MCF 10A (cell line): ENCODE measurements around the gene UMODL1. TPM values are rescaled to one million over a fixed set of nuclear protein-coding genes. Genes with fewer than 3 reads are reported as not detected.

Source experiments
- BruUV-seq: library from RNA; stranded (reverse); fragments of 400-500 nt; replicated peaks from 2 replicates; lab custom pipeline; 2021; lab: Mats Ljungman, UMichigan
- CTCF ChIA-PET: fragments of 300-600 bp; sonication (Branson Sonifier 250); formaldehyde crosslinking; extraction: SDS; loops from one replicate; lab custom pipeline; 2021; ENCODE audit warnings: antibody characterized with exemption, inconsistent platforms; lab: Yijun Ruan, JAX
- POLR2A ChIA-PET: fragments of 300-600, 350-650 bp; sonication (Branson Sonifier 250); formaldehyde crosslinking; extraction: SDS; loops from one replicate; lab custom pipeline; 2020; ENCODE audit warnings: antibody characterized with exemption, inconsistent platforms; lab: Yijun Ruan, JAX
- DNase-seq: peaks from one replicate; pipeline ENCODE4 v3.0.0-alpha.2; 2018; ENCODE audit not compliant: unreplicated experiment
- H3K27ac Mint-ChIP-seq: one replicate; pipeline ENCODE4 v1.8.0; 2022; ENCODE audit warnings: mild to moderate bottlenecking, low read depth, mixed read lengths; ENCODE audit not compliant: unreplicated experiment
- H3K27me3 Mint-ChIP-seq: one replicate; pipeline ENCODE4 v1.8.0; 2022; ENCODE audit warnings: mixed read lengths; ENCODE audit not compliant: insufficient read depth, unreplicated experiment
- H3K36me3 Mint-ChIP-seq: one replicate; pipeline ENCODE4 v1.8.0; 2022; ENCODE audit warnings: mild to moderate bottlenecking, moderate library complexity, mixed read lengths; ENCODE audit not compliant: insufficient read depth, unreplicated experiment
- H3K4me1 Mint-ChIP-seq: one replicate; pipeline ENCODE4 v1.8.0; 2022; ENCODE audit warnings: mixed read lengths; ENCODE audit not compliant: insufficient read depth, unreplicated experiment
- H3K4me3 Mint-ChIP-seq: one replicate; pipeline ENCODE4 v1.8.0; 2022; ENCODE audit warnings: mild to moderate bottlenecking, moderate library complexity, mixed read lengths; ENCODE audit not compliant: unreplicated experiment
- H3K9me3 Mint-ChIP-seq: one replicate; pipeline ENCODE4 v1.8.0; 2022; ENCODE audit warnings: mixed read lengths; ENCODE audit not compliant: unreplicated experiment
- CTCF ChIP-seq: fragments of 200-600 bp; IDR thresholded peaks from one replicate; pipeline ENCODE4 v1.8.0; 2022; ENCODE audit warnings: antibody characterized with exemption, mild to moderate bottlenecking; ENCODE audit not compliant: unreplicated experiment
- intact Hi-C: fragments of 100-400 bp; cut with micrococcal nuclease; formaldehyde crosslinking; loops from 2 replicates; pipeline ENCODE4 v1.14.1; 2022
- total RNA-seq: library from RNA; stranded (reverse); gene quantifications from 2 replicates; pipeline ENCODE4 v1.2.3, GENCODE V29; 2022

UMODL1 gene
- total RNA-seq, 1 experiment from 2014 or later = not detected

DNA sequence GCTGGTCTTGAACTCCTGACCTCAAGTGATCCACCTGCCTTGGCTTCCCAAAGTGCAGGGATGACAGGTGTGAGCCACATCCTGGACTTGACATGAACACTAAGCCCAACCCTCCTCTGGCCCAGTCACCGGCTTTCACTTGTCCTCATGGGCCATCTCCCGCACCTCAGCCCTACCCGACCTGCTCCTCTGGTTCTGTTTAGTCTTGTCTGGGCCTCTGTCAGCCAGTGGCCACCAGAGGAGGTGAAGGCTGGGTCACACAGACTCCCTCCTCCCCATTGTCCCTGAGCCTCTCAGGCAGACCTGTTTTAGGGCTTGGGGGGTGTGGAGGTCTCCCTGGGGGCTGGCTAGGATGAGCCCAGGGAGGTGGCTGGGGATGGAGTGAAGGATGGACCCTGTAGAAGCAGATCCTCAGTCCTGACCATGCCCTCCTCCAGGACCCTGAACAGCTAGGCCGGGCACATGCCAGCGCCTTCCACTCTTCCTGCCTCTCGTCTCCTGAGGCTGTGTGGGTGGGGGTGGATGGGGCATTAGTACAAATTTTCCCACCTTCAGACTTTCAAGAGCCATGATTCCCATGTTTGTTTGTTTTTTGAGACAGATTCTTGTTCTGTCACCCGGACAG lies 26.1 kb upstream of the UMODL1 start:
- no peaks in the 10 kb centered on the region for H3K9me3 Mint-ChIP-seq
- POLR2A ChIA-PET = interaction anchor here (0.7 to 1.5 kb wide), 2 partner anchors 9 to 39 kb away, joined by 3 read pairs; no protein-coding TSS in a partner anchor
- H3K27ac Mint-ChIP-seq = peak overlapping the region; percentile 30
- BruUV-seq = no TSS peak
- no peak for TF ChIP-seq CTCF
- H3K4me1 Mint-ChIP-seq = peaks cover 17% of the 10 kb centered on the region
- no peaks in the 10 kb centered on the region for H3K27me3 Mint-ChIP-seq
- intact Hi-C loops = no loop called here
- H3K36me3 Mint-ChIP-seq = peaks cover 8% of the 10 kb centered on the region
- CTCF ChIA-PET = interaction anchor here (0.7 to 1.1 kb wide), 2 partner anchors 23 to 35 kb away, joined by 3 to 4 read pairs; no protein-coding TSS in a partner anchor
- DNase-seq = no peak
- no peak overlapping the region for H3K4me3 Mint-ChIP-seq

- Mint-ChIP-seq H3K27ac (no peak overlapping the region), H3K4me3 (no peak overlapping the region), H3K27me3 (peaks cover 12% of the 10 kb centered on the region), H3K4me1 (no peaks in the 10 kb centered on the region), H3K36me3 (peaks cover 8% of the 10 kb centered on the region), H3K9me3 (no peaks in the 10 kb centered on the region)
- BruUV-seq = no TSS peak
- ChIA-PET POLR2A (no interaction called here), CTCF (interaction anchor here (0.6 to 1.2 kb wide), 3 partner anchors 8 to 109 kb away, joined by 3 to 4 read pairs (median 3); no protein-coding TSS in a partner anchor)
- intact Hi-C loops = no loop called here
- no peak for DNase-seq
- no peak for TF ChIP-seq CTCF
These were observed 23.1 kb upstream of the UMODL1 start for GRCh38 chr21:42047821-42048613.

DNA sequence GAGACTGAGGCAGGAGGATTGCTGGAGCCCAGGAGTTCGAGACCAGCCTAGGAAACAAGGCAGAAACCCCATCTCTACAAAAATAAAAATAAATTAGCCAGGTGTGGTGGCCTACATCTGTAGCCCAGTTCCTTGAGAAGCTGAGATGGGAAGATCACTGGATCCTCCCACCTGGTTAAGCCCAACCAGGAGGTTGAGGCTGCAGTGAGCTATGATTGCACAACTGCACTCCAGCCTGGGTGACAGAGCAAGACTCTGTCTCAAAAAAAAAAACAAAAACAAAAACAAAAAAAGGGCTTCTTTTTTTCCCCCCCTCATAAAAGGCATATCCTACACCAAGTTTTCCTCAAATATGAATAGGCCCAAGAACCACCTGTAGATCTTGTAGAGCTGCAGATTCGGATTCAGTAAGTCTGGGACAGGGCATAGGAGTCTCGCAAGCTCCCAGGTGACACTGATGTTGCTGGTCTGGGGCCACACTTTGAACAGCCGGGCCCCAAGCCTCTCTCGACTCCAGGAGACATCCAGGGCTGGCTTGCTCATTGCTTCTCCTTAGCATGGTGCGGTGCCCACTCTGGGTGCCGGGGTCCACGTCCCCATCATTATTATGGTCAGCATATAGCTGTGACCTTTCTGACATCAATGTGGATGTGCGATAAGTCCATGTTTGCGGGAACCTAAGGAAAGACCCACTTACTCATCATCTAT lies 22.1 kb upstream of the UMODL1 start:
- no peaks in the 10 kb centered on the region for H3K9me3 Mint-ChIP-seq
- POLR2A ChIA-PET = interaction anchor here (0.6 kb wide), 1 partner anchor 331 kb away, joined by 3 read pairs; no protein-coding TSS in a partner anchor
- no peak for TF ChIP-seq CTCF
- H3K4me1 Mint-ChIP-seq = no peaks in the 10 kb centered on the region
- no peak overlapping the region for H3K27ac Mint-ChIP-seq
- no peak for DNase-seq
- H3K36me3 Mint-ChIP-seq = peaks cover 8% of the 10 kb centered on the region
- no TSS peak for BruUV-seq
- no peak overlapping the region for H3K4me3 Mint-ChIP-seq
- intact Hi-C loops = no loop called here
- H3K27me3 Mint-ChIP-seq = peaks cover 22% of the 10 kb centered on the region
- CTCF ChIA-PET = interaction anchor here (1.2 kb wide), 2 partner anchors 9 to 44 kb away, joined by 3 to 4 read pairs; no protein-coding TSS in a partner anchor
